ENCODE measurements around the gene ASS1.
"Not testable (repeated sequence)": the region's sequence is repeated elsewhere in the genome, so short reads cannot be mapped to it uniquely, and the experiment has no call there.

The ASS1 gene

DNA sequence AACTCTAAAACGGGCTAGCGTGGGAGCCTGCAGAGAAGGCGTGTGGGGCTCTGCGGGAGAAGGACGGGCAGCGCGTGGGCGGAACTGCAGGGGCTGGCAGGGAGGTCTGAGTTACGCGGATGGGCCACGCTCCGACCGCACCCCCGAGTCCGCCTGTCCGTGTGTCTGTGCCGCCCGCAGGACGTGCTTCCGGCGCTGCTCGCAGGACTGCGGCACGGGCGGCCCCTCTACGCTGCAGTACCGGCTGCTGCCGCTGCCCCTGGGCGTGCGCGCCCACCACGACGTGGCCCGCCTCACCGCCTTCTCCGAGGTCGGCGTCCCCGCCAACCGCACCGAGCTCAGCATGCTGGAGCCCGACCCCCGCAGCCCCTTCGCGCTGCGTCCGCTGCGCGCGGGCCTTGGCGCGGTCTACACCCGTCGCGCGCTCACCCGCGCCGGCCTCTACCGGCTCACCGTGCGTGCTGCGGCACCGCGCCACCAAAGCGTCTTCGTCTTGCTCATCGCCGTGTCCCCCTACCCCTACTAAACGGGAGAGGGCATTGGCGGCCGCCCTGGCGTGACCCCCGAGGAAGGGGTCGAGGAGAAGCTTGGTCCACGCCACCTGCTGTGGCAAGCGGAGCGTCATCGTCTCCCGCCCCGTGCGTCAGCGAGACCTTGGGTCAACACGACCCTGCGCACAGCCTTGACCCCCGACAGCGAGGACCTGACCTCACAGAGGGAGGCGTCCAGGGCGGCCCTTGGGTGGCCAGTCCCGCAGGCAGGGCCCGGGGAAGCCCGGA is 11.4 kb upstream of the ASS1 start:
- H3K4me3 ChIP-seq (ENCODE audit: low read depth, low read length) = peak overlapping the region; percentile 27

DNA sequence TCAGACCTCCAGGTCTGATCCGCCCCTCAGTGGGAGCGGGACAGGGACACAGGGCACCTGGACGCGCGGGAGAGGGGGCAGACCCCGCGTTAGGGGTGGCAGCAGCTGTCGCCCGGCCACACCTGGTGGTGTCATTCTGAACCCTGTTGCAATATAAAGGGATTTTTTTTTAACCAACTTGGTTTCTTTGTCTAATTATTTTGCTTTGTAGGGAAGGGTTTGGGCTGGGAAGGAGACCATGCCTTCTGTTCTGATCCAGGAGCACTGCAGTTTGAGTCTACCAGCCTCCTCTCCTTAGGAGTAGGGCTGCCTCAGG is 10.9 kb upstream of the ASS1 start:
- no peak overlapping the region for H3K4me3 ChIP-seq (ENCODE audit: low read depth, low read length)

DNA sequence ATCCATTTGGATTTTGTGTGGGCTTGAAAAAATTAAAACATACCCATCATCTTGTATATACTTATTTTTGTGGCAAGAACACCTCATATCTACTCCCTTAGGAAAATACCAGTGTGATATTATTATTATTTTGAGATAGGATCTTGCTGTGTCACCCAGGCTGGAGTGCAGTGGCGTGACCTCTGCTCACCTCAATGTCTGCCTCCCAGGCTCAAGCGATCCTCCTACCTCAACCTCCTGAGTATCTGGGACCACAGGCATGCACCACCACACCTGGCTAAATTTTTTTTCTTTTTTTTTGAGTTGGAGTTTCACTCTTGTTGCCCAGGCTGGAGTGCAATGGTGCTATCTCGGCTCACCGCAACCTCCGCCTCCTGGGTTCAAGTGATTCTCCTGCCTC is 10.1 kb upstream of the ASS1 start:
- H3K4me3 ChIP-seq (ENCODE audit: low read depth, low read length) = not testable (repeated sequence)

DNA sequence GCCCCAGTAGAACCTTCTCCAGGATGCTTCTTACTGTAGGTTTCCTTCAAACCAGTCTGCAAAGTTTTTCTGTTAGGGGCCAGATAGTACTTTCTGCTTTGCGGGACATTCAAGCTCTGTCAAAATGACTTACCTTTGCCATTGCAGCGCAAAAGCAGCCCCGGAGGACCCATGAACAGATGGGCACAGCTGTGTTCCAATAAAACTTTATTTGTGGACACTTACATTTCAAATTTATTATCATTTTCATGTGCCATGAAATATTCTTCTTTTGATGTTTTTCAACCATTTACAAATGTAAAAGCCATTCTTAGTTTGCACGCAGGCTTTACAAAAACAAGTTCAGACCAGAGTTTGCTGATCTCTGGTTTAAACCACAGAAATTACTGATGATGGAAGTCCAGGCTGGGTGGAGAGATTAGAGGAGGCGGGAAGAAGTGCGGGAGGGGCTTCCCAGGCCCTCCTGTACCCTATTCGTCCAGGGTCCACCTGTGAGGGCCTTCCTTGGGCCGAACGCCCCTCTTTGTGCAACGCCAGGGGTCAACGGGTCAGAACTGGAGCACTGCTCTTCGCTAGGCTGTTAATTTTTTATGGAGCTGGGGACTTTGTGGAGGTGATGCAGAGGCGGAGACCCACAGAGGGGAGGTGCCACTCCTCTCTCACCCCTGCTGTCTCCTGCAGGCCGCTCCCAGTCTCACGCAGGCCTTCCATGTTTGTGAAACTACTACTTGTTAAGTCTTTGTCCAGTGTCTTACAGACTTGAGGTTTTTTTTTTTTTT is 7.6 kb upstream of the ASS1 start:
- H3K4me3 ChIP-seq (ENCODE audit: low read depth, low read length) = no peak overlapping the region

DNA sequence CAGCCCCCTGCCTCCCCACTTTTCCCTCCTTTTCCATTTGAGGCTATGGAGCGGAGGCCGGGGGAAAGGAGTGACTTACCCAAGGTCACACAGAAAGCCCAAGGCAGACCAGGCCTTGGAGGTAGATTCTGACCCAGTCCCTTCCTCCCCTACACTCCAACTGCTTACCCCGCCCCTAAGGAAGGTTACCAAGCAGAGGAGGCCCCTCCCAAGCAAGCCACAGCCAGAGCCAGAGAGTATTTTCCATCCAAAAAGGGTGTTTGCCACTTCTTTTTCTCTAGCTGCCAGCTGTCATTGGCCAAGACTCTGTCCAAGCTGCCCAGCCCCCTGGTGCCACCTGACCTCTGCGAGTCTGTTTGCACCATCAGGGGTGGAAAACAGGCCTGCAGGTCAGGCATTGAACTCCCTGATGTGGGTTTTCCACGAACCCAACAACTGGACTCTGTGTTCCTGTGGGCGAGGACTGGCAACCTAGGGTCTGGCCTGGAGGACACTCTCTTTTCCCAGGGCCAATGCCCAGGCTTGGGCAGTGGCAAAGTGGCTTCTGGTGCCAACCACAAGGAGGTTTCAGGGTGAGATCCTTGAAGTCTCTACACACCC is 6.3 kb upstream of the ASS1 start:
- H3K4me3 ChIP-seq (ENCODE audit: low read depth, low read length) = no peak overlapping the region

DNA sequence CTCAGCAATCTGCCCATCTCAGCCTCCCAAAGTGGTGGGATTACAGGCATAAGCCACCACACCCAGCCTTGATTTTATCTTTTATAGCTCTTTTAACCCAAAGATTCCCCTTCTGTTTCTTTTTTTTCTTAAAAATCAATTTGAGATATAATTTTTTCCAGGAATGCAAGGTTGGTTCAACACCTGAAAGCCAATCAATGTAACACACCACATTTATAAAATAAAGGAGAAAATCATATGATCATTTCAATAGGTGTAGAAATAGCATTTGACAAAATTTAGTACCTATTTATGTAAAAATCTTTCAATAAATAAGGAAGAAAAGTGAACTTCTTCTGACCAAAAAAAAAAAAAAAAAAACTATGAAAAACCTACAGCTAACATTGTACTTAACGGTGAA is 3.7 kb upstream of the ASS1 start:
- H3K4me3 ChIP-seq (ENCODE audit: low read depth, low read length) = no peak overlapping the region

DNA sequence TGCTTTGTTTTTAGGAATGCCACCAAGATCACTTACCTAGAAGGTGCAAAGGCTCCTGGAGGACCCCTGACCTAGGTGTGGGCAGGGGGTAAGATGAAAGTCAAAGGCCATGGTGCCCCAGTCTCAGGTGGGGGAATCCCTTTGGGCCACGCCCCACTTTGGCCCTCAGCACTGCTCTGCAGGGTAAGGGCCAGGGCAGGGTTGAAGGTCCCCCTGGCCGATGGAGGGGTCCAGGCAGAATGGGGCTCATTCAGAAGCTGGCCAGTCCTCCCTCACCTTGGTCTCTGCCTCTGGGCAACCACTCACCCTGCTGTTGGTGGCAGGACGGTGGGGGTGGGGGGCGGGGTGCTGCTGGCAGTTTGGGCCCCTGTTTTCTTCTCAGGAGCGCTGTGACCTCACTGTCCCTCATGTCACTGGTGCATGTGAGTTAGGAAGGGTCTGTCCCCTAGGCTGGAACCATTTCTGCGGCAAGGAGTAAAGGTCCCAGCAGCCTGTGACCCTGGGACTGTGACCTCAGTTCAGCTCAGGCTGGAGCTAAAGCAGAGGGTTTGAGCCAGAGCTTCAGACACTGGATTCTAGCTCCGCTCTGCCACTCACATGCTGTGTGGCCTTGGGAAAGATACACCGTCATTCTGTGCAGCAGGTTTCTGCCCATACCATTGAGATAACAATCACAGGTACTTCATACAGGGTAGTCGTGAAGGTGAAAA is 1.9 kb upstream of the ASS1 start:
- no peak overlapping the region for H3K4me3 ChIP-seq (ENCODE audit: low read depth, low read length)

DNA sequence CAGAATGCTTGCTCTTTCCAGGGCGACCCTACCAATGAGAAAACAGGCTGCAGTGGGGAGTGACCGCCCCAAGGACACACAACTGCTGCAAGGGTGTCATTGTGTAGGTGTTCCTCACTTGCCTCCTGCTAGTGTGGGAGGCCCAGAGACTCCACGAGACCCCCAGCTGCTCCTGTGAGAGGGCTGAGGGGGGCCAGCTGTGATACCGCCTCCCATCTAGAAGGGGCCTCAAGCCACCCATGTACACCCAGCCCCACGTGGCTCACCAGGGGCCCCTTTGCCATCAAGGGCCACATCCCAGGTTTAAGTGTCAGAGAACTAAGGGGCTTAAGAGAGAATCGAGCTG is 1.3 kb upstream of the ASS1 start:
- H3K4me3 ChIP-seq (ENCODE audit: low read depth, low read length) = no peak overlapping the region

DNA sequence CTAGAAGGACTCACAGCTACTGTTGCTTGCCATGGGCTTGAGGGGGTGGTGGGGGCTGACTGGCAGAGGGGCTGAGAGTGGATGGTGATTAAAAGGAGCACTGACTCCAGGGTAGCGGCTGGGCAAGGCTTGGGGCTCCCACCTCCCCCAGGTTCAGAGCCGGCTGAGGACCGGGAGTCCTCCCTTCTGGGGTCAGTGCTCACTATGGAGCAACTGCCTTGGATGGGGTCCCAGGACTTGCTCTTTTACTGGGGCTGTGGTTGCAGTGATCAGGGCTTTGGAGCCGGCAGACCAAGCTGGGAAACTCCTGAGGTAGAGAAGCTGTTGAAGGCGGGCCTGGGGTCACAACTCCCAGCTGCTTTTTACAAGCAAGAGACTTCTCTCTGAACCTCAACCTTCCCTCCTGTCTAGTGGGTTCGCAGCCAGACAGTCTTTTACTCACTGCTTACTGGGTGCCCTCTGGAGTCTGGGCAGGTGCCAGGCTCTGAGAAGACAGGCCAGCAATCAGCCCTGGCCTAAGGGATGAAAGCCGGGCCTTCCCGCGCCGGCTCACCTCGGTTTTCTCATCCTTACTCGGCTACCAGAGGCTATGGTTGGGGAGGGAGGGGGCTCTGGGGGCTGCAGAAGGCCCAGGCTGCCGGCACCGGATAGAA is 795 bp upstream of the ASS1 start:
- no peak overlapping the region for H3K4me3 ChIP-seq (ENCODE audit: low read depth, low read length)

DNA sequence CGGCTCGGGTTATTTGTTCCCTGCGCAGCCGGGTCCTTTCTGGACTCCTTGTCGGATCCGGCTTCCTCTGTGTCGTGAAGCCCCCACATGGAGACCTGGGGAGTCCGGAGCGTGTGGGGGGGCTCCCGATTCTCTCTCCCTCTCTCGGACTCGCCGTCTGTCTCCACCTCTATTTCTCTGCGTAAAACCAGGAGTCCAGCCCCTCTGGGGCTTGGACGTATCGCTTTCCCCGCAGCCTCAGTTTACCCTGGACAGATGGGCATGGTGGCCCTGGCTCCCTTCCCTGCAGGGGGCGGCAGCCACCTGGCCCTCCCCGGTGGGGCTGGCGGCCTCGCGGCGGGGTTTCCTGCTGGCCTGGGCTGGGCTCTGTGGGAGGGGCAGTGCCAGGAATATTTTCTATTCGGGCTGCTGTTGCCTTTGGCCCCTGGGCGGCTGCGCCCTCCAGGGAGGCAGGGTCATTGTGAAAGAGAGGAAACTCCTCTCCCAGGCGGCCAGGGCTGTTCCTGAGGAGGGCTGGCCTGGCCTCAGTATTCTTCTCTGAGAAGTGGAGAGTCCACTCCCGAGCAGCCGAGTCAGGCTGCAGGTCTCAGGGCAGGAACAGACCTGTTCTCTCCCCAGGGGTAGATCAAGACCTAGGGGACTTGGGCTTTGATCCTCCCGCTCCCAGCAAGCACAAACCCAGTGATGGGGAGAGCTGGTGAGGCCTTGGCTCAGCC is 665 bp downstream of the ASS1 start:
- peak overlapping the region; percentile 47 for H3K4me3 ChIP-seq (ENCODE audit: low read depth, low read length)

DNA sequence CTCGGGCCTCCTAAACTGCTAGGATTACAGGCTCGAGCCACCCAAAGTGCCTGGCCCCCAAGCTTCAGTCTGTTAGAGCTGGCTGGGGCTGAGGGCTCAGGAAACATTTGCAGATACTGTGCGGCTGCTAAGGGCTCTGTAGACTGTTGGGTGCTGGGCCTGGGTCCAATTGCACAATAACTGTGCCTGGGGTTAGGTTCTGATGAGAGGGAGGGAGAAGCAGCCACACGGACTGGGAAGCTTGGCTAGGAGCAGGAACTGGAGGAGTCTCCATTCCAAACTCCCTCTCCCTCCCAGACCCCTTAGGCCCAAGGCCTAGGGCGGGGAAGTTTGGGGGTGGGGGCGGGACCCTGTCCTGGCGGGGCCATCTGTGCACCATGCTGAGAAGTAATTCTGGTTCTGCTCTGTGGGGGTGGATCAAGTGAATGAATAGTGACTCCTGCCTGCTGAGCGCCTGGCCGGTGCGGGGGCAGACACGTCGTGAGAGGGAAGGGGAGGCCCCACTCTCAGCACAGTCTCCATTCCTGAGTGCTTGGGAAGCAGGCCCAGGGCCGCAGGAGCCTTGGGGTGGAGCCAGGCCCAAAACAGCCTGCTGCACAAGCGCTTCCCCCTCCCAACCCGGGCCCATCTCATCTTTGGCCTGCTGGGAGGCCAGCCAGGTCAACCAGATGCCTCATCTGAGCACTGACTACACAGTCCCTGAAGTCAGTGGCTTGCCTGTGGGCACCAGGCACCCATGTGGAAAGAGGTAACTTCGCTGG is 1.5 kb downstream of the ASS1 start:
- H3K4me3 ChIP-seq (ENCODE audit: low read depth, low read length) = peak overlapping the region; percentile 47

DNA sequence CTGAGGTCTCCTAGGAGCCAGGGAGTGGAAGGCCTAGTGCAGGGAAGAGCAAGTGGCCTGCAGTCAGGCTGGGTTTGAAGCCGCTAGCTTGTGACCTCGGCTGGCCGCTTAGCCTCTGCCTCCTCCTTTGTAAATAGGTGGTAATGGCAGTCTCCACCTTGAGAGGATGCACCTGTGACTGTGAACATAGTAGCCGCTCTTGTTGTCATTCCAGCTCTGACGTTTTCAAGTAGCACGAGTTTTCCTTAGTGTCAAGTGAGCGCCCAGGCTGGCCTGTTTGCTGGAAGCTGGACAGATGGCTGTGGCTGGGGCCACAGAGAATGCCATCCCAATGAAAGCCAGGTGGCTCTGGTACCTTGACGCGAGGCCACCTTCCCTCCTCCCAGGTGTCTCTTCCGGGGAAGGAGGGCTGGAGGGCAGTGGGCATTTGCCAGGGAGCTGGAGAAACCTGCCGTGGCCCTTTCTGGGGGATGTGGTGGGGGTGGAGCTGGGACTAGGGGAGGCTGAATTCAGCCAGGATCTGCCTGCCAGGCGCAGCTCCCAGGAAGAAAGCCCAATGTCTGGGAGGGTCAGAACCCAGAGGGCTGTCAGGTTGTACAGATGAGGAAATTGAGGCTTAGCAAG is 2.5 kb downstream of the ASS1 start:
- no peak overlapping the region for H3K4me3 ChIP-seq (ENCODE audit: low read depth, low read length)

DNA sequence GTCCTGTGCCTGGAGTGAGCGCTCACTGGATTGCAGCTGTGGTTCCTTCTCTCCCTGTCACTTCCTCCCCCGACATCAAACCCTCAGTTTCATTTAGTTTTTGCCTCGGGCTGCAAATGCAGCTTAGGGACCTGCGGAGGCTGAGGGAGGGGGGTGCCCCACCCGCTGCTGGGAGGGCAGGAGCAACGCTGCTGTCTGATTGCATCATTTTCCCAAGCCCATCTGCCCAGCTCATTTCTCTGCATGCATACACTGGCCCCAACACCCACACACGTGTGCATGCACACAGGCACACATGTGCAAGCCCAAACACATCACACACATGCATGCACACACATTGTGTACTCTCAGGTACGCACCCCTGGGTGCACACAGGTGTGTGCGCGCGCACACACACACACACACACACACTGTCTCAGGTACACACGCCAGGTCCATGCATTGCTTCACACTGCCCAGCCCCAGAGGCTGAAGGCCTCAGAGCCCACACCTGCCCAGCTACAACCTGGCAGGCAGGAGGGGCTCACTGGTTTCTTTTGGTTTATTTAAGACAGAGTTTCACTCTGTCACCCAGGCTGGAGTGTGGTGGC is 3.4 kb downstream of the ASS1 start:
- no peak overlapping the region for H3K4me3 ChIP-seq (ENCODE audit: low read depth, low read length)

DNA sequence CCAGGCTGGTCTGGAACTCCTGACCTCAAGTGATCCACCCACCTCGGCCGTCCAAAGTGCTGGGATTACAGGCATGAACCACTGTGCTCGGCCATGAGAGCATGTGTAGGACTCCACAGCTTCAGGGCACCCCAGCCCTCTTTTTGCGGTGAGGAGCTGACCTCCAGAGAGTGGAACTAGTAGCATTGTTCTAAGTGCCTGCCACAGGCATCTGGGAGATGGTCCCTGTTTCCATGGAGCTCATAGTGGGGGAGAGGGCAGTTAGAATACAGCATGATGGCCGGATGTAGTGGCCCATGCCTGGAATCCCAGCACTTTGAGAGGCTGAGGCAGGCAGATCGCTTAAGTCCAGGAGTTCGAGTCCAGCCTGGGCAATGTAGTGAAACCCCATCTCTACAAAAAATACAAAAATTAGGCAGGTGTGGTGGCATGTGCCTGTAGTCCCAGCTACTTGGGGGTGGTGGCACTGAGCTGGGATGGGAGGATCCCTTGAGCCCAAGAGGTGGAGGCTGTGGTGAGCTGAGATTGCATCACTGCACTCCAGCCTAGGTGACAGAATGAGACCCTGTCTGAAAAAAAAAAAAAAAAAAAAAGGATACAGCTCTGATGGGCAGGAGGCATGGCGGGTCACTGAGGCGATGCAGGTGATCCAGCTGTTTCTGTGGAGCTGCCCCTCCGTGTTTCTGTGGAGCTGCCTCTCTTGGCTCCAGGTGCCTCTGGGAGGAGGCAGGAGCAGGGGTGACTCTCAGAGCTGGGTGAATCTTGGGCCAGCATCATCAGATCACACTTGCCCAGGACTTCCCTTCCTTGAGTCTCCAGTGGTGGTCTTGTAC is 4.2 kb downstream of the ASS1 start:
- no peak overlapping the region for H3K4me3 ChIP-seq (ENCODE audit: low read depth, low read length)

DNA sequence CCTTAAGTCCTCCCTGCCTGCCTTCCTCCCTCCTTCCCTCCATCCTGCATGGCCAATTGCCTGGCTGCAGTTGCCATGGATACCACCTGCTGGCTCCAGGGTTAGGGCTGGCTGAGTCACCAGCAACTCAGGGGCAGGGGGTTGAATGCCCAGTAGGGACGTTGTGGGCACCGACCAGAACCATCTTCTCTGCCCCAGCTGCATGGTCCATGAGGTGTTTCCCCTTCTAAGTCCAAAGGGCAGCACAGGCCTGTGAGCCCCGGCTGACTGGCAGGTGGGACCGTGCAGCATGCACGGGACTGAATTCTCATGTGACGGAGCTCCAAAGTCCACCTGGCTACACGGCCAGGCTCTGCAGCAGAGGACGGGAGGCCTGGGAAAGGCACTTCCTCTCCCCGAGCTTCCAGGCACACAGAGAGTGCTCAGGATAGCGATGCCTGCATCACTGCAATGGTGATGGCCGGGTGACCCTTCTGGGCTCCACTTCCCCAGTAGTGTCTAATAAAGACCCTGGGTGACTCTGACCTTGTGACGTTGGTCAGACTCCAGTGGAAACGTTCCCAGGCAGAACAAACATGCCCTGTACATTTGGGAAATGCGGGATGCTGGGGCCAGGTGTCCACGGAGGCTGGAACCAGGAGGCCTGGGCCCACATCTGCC is 5.7 kb downstream of the ASS1 start:
- no peak overlapping the region for H3K4me3 ChIP-seq (ENCODE audit: low read depth, low read length)

DNA sequence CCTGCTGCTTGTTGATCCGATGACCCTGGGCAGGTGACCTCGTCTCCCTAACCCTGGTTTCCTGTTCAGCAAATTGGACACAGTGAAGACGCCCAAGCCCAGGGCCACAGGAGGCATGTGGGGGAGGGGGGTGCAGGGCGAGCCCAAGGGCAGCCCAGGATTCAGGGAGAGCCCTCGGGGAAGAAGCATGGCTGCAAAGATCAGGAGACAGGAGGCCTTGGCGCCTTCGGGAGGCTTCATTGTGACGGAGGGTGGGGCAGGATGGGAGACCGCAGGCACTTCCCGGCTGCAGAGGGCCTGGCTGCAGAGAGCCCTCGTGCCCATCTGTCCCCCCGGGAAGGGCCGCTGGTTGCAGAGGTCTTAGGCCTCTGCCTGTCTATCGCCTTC is 6.2 kb downstream of the ASS1 start:
- no peak overlapping the region for H3K4me3 ChIP-seq (ENCODE audit: low read depth, low read length)

DNA sequence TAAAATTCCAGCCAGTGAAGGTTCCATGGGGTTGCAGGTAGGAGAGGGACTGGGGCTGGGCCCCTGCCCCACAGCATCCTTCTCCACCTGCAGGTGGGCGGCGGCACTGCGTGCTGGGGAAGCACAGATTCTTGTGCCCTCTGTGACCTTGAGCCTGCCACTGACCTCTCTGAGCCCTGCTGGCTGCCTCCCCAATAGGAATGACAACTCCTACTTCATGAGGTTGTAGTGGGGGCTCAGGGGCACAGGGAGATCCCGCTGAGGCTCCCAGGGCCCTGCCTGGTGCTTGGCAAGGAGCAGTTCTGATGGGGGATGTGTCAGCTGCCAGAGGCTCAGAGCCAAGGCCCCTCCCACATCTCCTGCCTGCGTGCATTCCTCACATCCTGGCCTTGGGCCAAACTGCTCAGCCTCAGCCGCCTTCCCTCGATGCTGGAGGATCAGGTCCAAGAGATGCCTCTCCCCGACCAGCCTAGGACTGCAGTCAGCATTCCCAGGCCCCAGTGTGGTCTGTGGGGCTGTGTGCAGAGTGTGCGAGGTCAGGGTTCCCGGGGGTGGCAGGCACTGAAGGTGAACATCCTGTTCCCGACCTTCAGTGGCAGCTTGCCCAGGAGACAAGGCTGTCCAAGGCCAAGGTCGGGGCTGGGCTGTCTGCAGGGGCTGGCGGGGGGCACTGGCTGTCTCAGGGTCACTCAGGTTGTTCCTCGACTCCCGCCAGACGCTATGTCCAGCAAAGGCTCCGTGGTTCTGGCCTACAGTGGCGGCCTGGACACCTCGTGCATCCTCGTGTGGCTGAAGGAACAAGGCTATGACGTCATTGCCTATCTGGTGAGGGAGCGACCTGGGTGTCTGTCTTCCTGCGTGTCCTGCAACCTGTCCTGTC is 7.0 kb downstream of the ASS1 start:
- H3K4me3 ChIP-seq (ENCODE audit: low read depth, low read length) = no peak overlapping the region
